Stimulated activated CD4-positive, alpha-beta T cell treated with anti-CD3 and anti-CD28 coated beads, Interleukin-15, amount 100 ng/mL, for 24 hours (primary cell): ENCODE results near the gene BMX.

Source experiments
- DNase-seq: peaks from one replicate; pipeline ENCODE4 v3.0.0-alpha.2; 2020

BMX gene

GRCh38 chrX:15509845-15510244 lies 9.2 kb downstream of the BMX start:
- DNase-seq, result no peak

- DNase-seq, result no peak
Measured at GRCh38 chrX:15511563-15511962, 11.0 kb downstream of the BMX start.

- no peak for DNase-seq
Measured at GRCh38 chrX:15512401-15512965, 11.9 kb downstream of the BMX start.

GRCh38 chrX:15514279-15514678 lies 13.7 kb downstream of the BMX start:
- DNase-seq, result no peak

- DNase-seq, result no peak
Measured at GRCh38 chrX:15515931-15516330, 15.3 kb downstream of the BMX start.

- no peak for DNase-seq
Measured at GRCh38 chrX:15522464-15522863, 21.9 kb downstream of the BMX start.

GRCh38 chrX:15523088-15523487 lies 22.5 kb downstream of the BMX start:
- no peak for DNase-seq

GRCh38 chrX:15524417-15524816 lies 23.8 kb downstream of the BMX start:
- no peak for DNase-seq

GRCh38 chrX:15525664-15526416 lies 25.2 kb downstream of the BMX start:
- no peak for DNase-seq

GRCh38 chrX:15529165-15529564 lies 28.6 kb downstream of the BMX start:
- DNase-seq, result no peak

- DNase-seq, result no peak
Measured at GRCh38 chrX:15530318-15530717, 29.7 kb downstream of the BMX start.

GRCh38 chrX:15546745-15547144 lies 46.1 kb downstream of the BMX start:
- no peak for DNase-seq

GRCh38 chrX:15547356-15547755 lies 46.7 kb downstream of the BMX start:
- DNase-seq, result no peak

GRCh38 chrX:15549189-15550012 lies 48.8 kb downstream of the BMX start:
- no peak for DNase-seq

GRCh38 chrX:15559227-15559626 lies 58.6 kb downstream of the BMX start:
- DNase-seq, result no peak

- no peak for DNase-seq
Measured at GRCh38 chrX:15560924-15561323, 60.3 kb downstream of the BMX start.

GRCh38 chrX:15563056-15563455 lies 62.4 kb downstream of the BMX start:
- DNase-seq, result no peak

- peak; percentile 21 for DNase-seq
Measured at GRCh38 chrX:15564981-15565579, 64.5 kb downstream of the BMX start.

GRCh38 chrX:15566244-15566643 lies 65.6 kb downstream of the BMX start:
- DNase-seq, result no peak

- no peak for DNase-seq
Measured at GRCh38 chrX:15567267-15567666, 66.7 kb downstream of the BMX start.

- DNase-seq, result no peak
Measured at GRCh38 chrX:15567886-15568616, 67.4 kb downstream of the BMX start.

GRCh38 chrX:15570145-15570544 lies 69.5 kb downstream of the BMX start:
- no peak for DNase-seq

GRCh38 chrX:15574017-15574416 lies 73.4 kb downstream of the BMX start:
- no peak for DNase-seq
